ENCODE data around the gene RPL13A. TPM values are rescaled to one million over a fixed set of nuclear protein-coding genes. Genes with fewer than 3 reads are reported as not detected.

Gene RPL13A
- total RNA-seq (1,000 to 10,000 TPM; 1,399 to 1,753 (median 1,480) TPM), polyA plus RNA-seq (1,392 TPM)
- long read RNA-seq, donor 1, transcript RPL13A-201 (8 exons, 1,181 nt), result major isoform, 217 of 239 reads
- long read RNA-seq, donor 1, partial matches to known transcripts, result 15 of 239 reads
- long read RNA-seq, donor 1, other reads (novel, unspliced or antisense), result 4 of 239 reads
- long read RNA-seq, donor 2, transcript RPL13A-214 (8 exons, 1,122 nt), result minor isoform, 7 of 704 reads
- long read RNA-seq, donor 2, transcript RPL13A-201 (8 exons, 1,181 nt), result major isoform, 666 of 704 reads
- long read RNA-seq, donor 2, partial matches to known transcripts, result 25 of 704 reads
- long read RNA-seq, donor 2, other reads (novel, unspliced or antisense), result 5 of 704 reads
- long read RNA-seq, donor 3, transcript RPL13A-214 (8 exons, 1,122 nt), result minor isoform, 7 of 677 reads
- long read RNA-seq, donor 3, transcript RPL13A-201 (8 exons, 1,181 nt), result major isoform, 634 of 677 reads
- long read RNA-seq, donor 3, partial matches to known transcripts, result 21 of 677 reads
- long read RNA-seq, donor 3, other reads (novel, unspliced or antisense), result 14 of 677 reads
- long read RNA-seq, donor 4, transcript RPL13A-214 (8 exons, 1,122 nt), result minor isoform, 5 of 470 reads
- long read RNA-seq, donor 4, transcript RPL13A-201 (8 exons, 1,181 nt), result major isoform, 453 of 470 reads
- long read RNA-seq, donor 4, partial matches to known transcripts, result 7 of 470 reads
- long read RNA-seq, donor 4, other reads (novel, unspliced or antisense), result 4 of 470 reads

DNA sequence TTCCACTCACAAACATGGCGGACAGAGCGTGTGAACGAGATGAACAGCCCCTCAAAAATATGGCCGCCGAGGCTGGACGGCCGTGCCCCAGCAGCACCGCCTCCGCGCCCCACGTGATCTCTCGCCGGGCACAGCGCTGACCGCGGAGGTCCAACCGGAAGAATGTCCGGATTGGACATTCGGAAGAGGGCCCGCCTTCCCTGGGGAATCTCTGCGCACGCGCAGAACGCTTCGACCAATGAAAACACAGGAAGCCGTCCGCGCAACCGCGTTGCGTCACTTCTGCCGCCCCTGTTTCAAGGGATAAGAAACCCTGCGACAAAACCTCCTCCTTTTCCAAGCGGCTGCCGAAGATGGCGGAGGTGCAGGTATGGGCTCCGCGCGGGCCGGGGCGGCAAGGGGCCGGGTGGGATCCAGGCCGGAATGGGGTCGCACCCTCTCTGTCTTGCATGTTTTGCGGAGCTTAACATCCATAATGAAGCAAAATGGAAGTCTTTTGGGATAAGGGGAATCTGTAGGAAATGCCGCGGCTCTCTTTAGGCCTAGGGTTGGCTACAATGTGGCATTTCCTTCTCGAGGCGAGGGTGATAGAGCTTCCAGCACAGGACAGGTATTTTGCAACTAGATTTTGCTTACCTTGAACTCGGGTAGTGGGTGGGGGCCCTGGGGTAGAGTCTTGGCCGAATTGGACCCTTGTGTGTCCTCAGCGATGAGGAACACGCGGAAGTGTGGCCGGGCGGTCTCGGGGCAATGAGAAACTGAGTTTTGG lies at the start of gene RPL13A:
Gene RPL13A, plus strand, starts transcription at position 332 of the 769 bp plus-strand sequence. Its CDS starts 22 bp downstream, at position 354.
- intact Hi-C loops (cut with DNase I), result no loop called here
- Histone ChIP-seq H3K27ac (ENCODE audit: low read length) (peak within 1 kb of the TSS; percentile 82), H3K27me3 (ENCODE audit: control insufficient read depth, insufficient read depth) (no peaks in the 10 kb centered on the region), H3K4me1 (ENCODE audit: control insufficient read depth, insufficient read depth, low read length) (peaks cover 6% of the 10 kb centered on the region), H3K4me3 (ENCODE audit: low read length) (peak within 1 kb of the TSS; percentile 88), H3K9me3 (ENCODE audit: control insufficient read depth, low read length) (no peaks in the 10 kb centered on the region)
- ATAC-seq (peak; percentile 95 to 98), DNase-seq (peak; percentile 100)
- WGBS, result under 1% methylated on average over 57 of the region's 57 CpGs

GRCh38 chr19:49438261-49438660 lies 49.1 kb upstream of the RPL13A start:
- Histone ChIP-seq H3K4me1 (ENCODE audit: control insufficient read depth, insufficient read depth, low read length) (no peaks in the 10 kb centered on the region), H3K9me3 (ENCODE audit: control insufficient read depth, low read length) (no peaks in the 10 kb centered on the region), H3K27me3 (ENCODE audit: control insufficient read depth, insufficient read depth) (no peaks in the 10 kb centered on the region), H3K27ac (ENCODE audit: low read length) (no peak overlapping the region), H3K4me3 (ENCODE audit: low read length) (no peak overlapping the region)
- peak in 1 of 3 donors; percentile 36 for DNase-seq
- WGBS, result 20% methylated on average over 6 of the region's 6 CpGs
- no peak for ATAC-seq
- intact Hi-C loops (cut with DNase I), result loop anchor here in 1 of 4 donors (5.0 kb wide), 1 partner anchor 41 kb away; no protein-coding TSS in a partner anchor

GRCh38 chr19:49439836-49440235 lies 47.6 kb upstream of the RPL13A start:
- Histone ChIP-seq H3K27ac (ENCODE audit: low read length) (no peak overlapping the region), H3K4me3 (ENCODE audit: low read length) (no peak overlapping the region), H3K27me3 (ENCODE audit: control insufficient read depth, insufficient read depth) (no peaks in the 10 kb centered on the region), H3K9me3 (ENCODE audit: control insufficient read depth, low read length) (no peaks in the 10 kb centered on the region), H3K4me1 (ENCODE audit: control insufficient read depth, insufficient read depth, low read length) (no peaks in the 10 kb centered on the region)
- WGBS, result 45% methylated on average over 6 of the region's 6 CpGs
- no peak for ATAC-seq
- peak in 1 of 3 donors; percentile 4 for DNase-seq
- intact Hi-C loops (cut with DNase I), result loop anchor here (5.0 to 10.0 kb wide), 4 partner anchors 43 to 175 kb away; partner anchors contain the start of genes DKKL1 (in 1 of the 4) and TEAD2 (in 1 of the 4)

DNA sequence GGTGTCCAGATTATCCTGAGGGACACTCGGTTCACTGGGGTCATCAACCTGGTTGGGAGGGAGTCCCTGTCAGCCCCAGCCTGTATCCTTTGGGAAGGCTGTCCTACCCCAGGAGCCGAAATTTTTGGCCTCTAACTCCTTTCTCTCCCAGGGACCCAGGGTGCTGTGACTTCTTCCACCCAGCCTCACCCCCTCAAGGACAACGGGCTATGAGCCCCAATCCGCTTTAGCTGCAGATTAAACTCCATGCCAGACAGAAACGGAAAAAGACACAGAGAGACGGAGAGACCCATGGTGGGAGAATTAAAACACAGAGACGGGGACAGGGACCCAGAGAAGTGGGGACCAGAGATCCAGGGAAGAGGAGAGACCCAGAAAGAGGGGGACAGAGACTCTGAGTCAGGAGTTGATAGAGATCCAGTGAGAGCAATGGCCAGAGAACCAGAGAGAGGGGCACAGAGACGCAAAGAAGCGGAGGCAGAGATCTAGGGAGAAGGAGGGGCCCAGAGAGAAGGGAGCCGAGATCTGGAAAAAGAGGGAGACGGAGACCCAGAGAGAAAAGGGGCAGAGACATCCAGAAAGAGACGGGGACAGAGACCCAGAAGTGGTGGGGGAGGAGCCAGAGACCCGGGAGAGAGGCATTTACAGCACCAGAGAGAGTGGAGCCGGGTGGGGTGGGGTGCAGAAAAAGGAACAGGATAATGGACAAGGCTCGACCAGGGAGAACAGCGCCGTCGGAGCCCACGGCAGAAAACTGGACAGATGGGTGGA lies 46.8 kb upstream of the RPL13A start:
- no peaks in the 10 kb centered on the region for H3K9me3 ChIP-seq (ENCODE audit: control insufficient read depth, low read length)
- ATAC-seq (no peak), DNase-seq (peak in 1 of 3 donors; percentile 18)
- WGBS, result 22% methylated on average over 18 of the region's 19 CpGs
- no peaks in the 10 kb centered on the region for H3K4me1 ChIP-seq (ENCODE audit: control insufficient read depth, insufficient read depth, low read length)
- peak overlapping the region; percentile 45 for H3K4me3 ChIP-seq (ENCODE audit: low read length)
- H3K27ac ChIP-seq (ENCODE audit: low read length), result no peak overlapping the region
- no peaks in the 10 kb centered on the region for H3K27me3 ChIP-seq (ENCODE audit: control insufficient read depth, insufficient read depth)
- intact Hi-C loops (cut with DNase I), result loop anchor here (5.0 to 10.0 kb wide), 3 partner anchors 48 to 176 kb away; partner anchors contain the start of genes DKKL1 (in 1 of the 4) and TEAD2 (in 1 of the 4)

DNA sequence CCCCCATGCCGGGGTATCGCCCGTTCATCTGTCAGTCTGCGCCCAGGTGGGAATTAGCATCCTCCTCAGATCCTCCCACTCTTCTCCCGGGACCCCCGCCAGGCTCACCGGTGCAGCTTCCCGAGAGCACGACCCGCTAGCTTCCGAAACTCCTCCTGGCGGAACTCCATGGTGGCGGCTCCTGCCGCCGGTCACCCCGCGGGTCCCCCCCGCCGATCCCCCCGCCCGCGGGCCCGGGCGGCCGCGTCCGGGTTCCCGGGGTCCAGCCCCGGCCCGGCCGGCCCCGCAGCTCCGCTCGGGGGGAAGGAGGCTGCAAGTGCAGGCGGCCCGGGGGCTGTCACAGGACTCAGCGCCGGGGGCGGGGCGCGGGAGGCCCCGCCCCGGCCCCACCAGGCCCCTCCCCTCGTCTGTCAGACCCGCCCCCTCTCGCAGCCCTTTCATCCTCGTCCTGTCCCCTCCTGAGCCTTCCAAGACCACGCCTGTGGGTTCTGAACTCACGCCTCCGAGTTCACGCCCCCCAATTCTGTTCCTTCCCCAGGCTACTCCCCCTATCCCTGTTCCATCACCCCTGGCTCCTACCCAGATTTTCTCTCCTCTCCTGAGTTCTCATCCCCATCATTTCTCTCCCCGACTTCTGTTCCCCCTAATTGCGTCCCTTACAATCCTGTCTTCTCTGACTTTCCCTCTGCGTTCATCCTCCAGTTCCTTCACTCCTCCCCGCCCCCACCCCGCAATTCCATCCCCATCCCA lies 46.0 kb upstream of the RPL13A start, which contains the start of gene SLC17A7:
Gene SLC17A7, minus strand, starts transcription at position 318 of the 750 bp plus-strand sequence. Its CDS starts 148 bp downstream, at position 170.
- peak within 1 kb of the TSS; percentile 53 for H3K27ac ChIP-seq (ENCODE audit: low read length)

GRCh38 chr19:49441960-49442350 lies 45.5 kb upstream of the RPL13A start:
- no peaks in the 10 kb centered on the region for H3K9me3 ChIP-seq (ENCODE audit: control insufficient read depth, low read length)
- H3K27ac ChIP-seq (ENCODE audit: low read length), result peak overlapping the region; percentile 53
- intact Hi-C loops (cut with DNase I), result loop anchor here (5.0 to 10.0 kb wide), 3 partner anchors 50 to 177 kb away; partner anchors contain the start of genes DKKL1 (in 1 of the 4) and TEAD2 (in 1 of the 4)
- 20% methylated on average over 14 of the region's 14 CpGs for WGBS
- ATAC-seq (no peak), DNase-seq (peak in 1 of 3 donors; percentile 17)
- H3K27me3 ChIP-seq (ENCODE audit: control insufficient read depth, insufficient read depth), result no peaks in the 10 kb centered on the region
- H3K4me1 ChIP-seq (ENCODE audit: control insufficient read depth, insufficient read depth, low read length), result no peaks in the 10 kb centered on the region
- H3K4me3 ChIP-seq (ENCODE audit: low read length), result peak overlapping the region; percentile 64

More for the DNA sequence above, 46.0 kb upstream of the RPL13A start, which contains the start of gene SLC17A7:
- no peaks in the 10 kb centered on the region for H3K9me3 ChIP-seq (ENCODE audit: control insufficient read depth, low read length)
- DNase-seq (peak; percentile 59 to 85 (median 85)), ATAC-seq (peak in 1 of 2 donors; percentile 5)
- peak within 1 kb of the TSS; percentile 64 for H3K4me3 ChIP-seq (ENCODE audit: low read length)
- 2% methylated on average over 56 of the region's 56 CpGs for WGBS
- no peaks in the 10 kb centered on the region for H3K4me1 ChIP-seq (ENCODE audit: control insufficient read depth, insufficient read depth, low read length)
- no peaks in the 10 kb centered on the region for H3K27me3 ChIP-seq (ENCODE audit: control insufficient read depth, insufficient read depth)
- intact Hi-C loops (cut with DNase I), result loop anchor here (5.0 to 10.0 kb wide), 3 partner anchors 49 to 177 kb away; partner anchors contain the start of genes DKKL1 (in 1 of the 4) and TEAD2 (in 1 of the 4)

DNA sequence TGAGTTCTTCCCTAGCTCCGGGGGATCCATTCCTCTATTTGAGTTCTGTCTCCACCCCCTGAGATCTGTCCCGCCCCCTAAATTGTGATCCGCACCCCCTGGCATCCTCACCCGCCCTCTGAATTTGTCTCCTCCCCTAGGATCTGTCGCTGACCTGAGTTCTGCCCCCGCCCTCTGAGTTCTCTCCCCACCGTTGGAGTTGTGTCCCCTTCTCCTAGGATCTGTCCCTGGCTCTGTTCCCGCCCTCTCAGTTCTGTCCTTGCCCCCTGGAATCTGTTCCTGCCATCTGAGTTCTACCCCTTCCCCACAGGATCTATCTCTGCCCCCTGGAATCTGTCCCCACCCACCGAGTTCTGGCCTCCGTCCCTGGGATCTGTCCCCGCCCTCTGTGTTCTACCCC lies 45.1 kb upstream of the RPL13A start:
- Histone ChIP-seq H3K4me1 (ENCODE audit: control insufficient read depth, insufficient read depth, low read length) (no peaks in the 10 kb centered on the region), H3K9me3 (ENCODE audit: control insufficient read depth, low read length) (no peaks in the 10 kb centered on the region), H3K4me3 (ENCODE audit: low read length) (peak overlapping the region; percentile 64), H3K27me3 (ENCODE audit: control insufficient read depth, insufficient read depth) (no peaks in the 10 kb centered on the region), H3K27ac (ENCODE audit: low read length) (peak overlapping the region; percentile 53)
- intact Hi-C loops (cut with DNase I), result loop anchor here (5.0 to 10.0 kb wide), 3 partner anchors 50 to 178 kb away; partner anchors contain the start of genes DKKL1 (in 1 of the 4) and TEAD2 (in 1 of the 4)
- DNase-seq (peak; percentile 73 to 85 (median 78)), ATAC-seq (peak; percentile 0 to 2)
- WGBS, result 7% methylated on average over 11 of the region's 11 CpGs

GRCh38 chr19:49442771-49443365 lies 44.5 kb upstream of the RPL13A start:
- ATAC-seq, result peak; percentile 88 to 90
- Histone ChIP-seq H3K4me1 (ENCODE audit: control insufficient read depth, insufficient read depth, low read length) (no peaks in the 10 kb centered on the region), H3K27ac (ENCODE audit: low read length) (peak overlapping the region; percentile 55), H3K9me3 (ENCODE audit: control insufficient read depth, low read length) (no peaks in the 10 kb centered on the region), H3K4me3 (ENCODE audit: low read length) (peak overlapping the region; percentile 64), H3K27me3 (ENCODE audit: control insufficient read depth, insufficient read depth) (no peaks in the 10 kb centered on the region)
- under 1% methylated on average over 43 of the region's 43 CpGs for WGBS
- intact Hi-C loops (cut with DNase I), result loop anchor here (1.0 to 10.0 kb wide), 4 partner anchors 51 to 178 kb away; partner anchors contain the start of genes DKKL1 (in 1 of the 4) and TEAD2 (in 1 of the 4)
- peak; percentile 98 to 99 (median 99) for DNase-seq
